Loucy (cell line): Measurements from ENCODE around the gene SLC6A5.

Experiments used
- EZH2phosphoT487 ChIP-seq: fragments of 200-600 bp; IDR thresholded peaks from 2 replicates; pipeline ENCODE4 v1.6.1; 2018; ENCODE audit warnings: antibody characterized with exemption, mild to moderate bottlenecking, moderate library complexity, borderline replicate concordance
- TF ChIP-seq, protein P1 (sequence below): fragments of 200-600 bp; sonication (generic); conservative IDR thresholded peaks from 2 replicates; pipeline ENCODE4 v1.5.1; 2014; ENCODE audit warnings: mild to moderate bottlenecking, antibody characterized with exemption, low read length

DNA sequence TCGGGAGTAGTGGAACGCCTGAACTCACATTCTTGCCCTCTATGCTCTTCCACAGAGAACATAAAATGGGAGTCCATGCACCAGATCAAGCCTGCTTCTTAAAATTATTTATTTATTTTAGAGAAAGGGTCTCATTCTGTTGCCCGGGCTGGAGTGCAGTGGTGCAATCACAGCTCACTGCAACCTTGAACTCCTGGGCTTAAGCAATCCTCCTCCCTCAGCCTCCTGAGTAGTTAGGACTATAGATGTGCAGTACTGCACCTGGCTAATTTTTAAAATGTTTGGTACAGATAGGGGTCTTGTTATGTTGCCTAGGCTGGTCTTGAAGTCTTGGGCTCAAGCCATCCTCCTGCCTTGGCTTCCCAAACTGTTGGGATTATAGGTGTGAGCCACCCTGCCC is 13.0 kb downstream of the SLC6A5 start:
- TF ChIP-seq, protein P1, sequence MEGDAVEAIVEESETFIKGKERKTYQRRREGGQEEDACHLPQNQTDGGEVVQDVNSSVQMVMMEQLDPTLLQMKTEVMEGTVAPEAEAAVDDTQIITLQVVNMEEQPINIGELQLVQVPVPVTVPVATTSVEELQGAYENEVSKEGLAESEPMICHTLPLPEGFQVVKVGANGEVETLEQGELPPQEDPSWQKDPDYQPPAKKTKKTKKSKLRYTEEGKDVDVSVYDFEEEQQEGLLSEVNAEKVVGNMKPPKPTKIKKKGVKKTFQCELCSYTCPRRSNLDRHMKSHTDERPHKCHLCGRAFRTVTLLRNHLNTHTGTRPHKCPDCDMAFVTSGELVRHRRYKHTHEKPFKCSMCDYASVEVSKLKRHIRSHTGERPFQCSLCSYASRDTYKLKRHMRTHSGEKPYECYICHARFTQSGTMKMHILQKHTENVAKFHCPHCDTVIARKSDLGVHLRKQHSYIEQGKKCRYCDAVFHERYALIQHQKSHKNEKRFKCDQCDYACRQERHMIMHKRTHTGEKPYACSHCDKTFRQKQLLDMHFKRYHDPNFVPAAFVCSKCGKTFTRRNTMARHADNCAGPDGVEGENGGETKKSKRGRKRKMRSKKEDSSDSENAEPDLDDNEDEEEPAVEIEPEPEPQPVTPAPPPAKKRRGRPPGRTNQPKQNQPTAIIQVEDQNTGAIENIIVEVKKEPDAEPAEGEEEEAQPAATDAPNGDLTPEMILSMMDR: no peak
- TF ChIP-seq EZH2phosphoT487: no peak
